Common myeloid progenitor, CD34-positive (primary cell): ENCODE data around the gene IFT81.
"Not testable (repeated sequence)": the region's sequence is repeated elsewhere in the genome, so short reads cannot be mapped to it uniquely, and the experiment has no call there.

ENCODE experiments used
- CTCF ChIA-PET: fragments of 350-600 bp; sonication (Branson Sonifier 250); formaldehyde crosslinking; loops from one replicate; lab custom pipeline; 2021; ENCODE audit warnings: antibody characterized with exemption; lab: Charles Lee
- POLR2A ChIA-PET: fragments of 350-600 bp; sonication (Branson Sonifier 250); formaldehyde crosslinking; loops from one replicate; lab custom pipeline; 2021; ENCODE audit warnings: antibody characterized with exemption; lab: Charles Lee
- DNase-seq, 3 donors: peaks; one replicate each; pipeline versions ENCODE4 v3.0.0 to v3.0.0-alpha.2; 2013
- H3K27ac ChIP-seq, 2 experiments: 1 replicate in 1 of 2; 2 replicates in 1 of 2; pipeline ENCODE4 v1.7.0; 2013; ENCODE audit warnings: inconsistent platforms in 2 of 2, low read length in 2 of 2, mild to moderate bottlenecking in 2 of 2, low read depth in 1 of 2, moderate library complexity in 1 of 2; ENCODE audit not compliant: severe bottlenecking in 2 of 2, insufficient read depth in 1 of 2, poor library complexity in 1 of 2
- H3K27me3 ChIP-seq, 5 experiments: replicated peaks in 2 of 5; 1 replicate in 3 of 5; 2 replicates in 2 of 5; pipeline versions ENCODE4 v1.6.1 to v1.7.0; 2013; ENCODE audit warnings: low read length in 4 of 5, mild to moderate bottlenecking in 2 of 5, moderate library complexity in 2 of 5, inconsistent platforms in 1 of 5; ENCODE audit not compliant: insufficient read depth in 5 of 5, control insufficient read depth in 4 of 5
- H3K36me3 ChIP-seq, 4 experiments: 1 replicate in 2 of 4; 2 replicates in 2 of 4; pipeline versions ENCODE4 v1.6.1 to v1.7.0; 2013; ENCODE audit warnings: low read length in 3 of 4, control low read depth in 1 of 4, mild to moderate bottlenecking in 1 of 4; ENCODE audit not compliant: control insufficient read depth in 4 of 4, insufficient read depth in 4 of 4
- H3K4me1 ChIP-seq, 4 experiments: 1 replicate in 3 of 4; 2 replicates in 1 of 4; pipeline versions ENCODE4 v1.6.1 to v1.7.1; 2013; ENCODE audit warnings: low read length in 3 of 4, mild to moderate bottlenecking in 3 of 4, control low read depth in 1 of 4, inconsistent platforms in 1 of 4, moderate library complexity in 1 of 4; ENCODE audit not compliant: control insufficient read depth in 4 of 4, insufficient read depth in 4 of 4; ENCODE audit errors: control extremely low read depth in 1 of 4
- H3K4me3 ChIP-seq, 7 experiments: 1 replicate in 4 of 7; 2 replicates in 3 of 7; pipeline versions ENCODE4 v1.5.1 to v1.7.0; 2013; ENCODE audit warnings: mild to moderate bottlenecking in 7 of 7, low read length in 6 of 7, moderate library complexity in 6 of 7, inconsistent platforms in 2 of 7, low read depth in 2 of 7, control low read depth in 1 of 7; ENCODE audit not compliant: insufficient read depth in 4 of 7, control insufficient read depth in 1 of 7; ENCODE audit errors: extremely low read depth in 1 of 7
- H3K9me3 ChIP-seq, 5 experiments: 1 replicate in 4 of 5; 2 replicates in 1 of 5; pipeline versions ENCODE4 v1.6.1 to v1.7.1; 2013; ENCODE audit warnings: low read length in 4 of 5, mild to moderate bottlenecking in 2 of 5, inconsistent platforms in 1 of 5, low read depth in 1 of 5, moderate library complexity in 1 of 5; ENCODE audit not compliant: control insufficient read depth in 4 of 5, insufficient read depth in 2 of 5; ENCODE audit errors: control extremely low read depth in 1 of 5
- WGBS: methylation state at CpG from one replicate; pipeline ENCODE4 v1.1.5; 2013; ENCODE audit not compliant: insufficient coverage; 5-methylcytosine and 5-hydroxymethylcytosine counted together

Gene IFT81

GRCh38 chr12:110084314-110085015 is 39.7 kb upstream of the IFT81 start:
- Histone ChIP-seq H3K36me3 (no peaks in the 10 kb centered on the region), H3K4me3 (no peak overlapping the region), H3K27ac (no peak overlapping the region), H3K9me3 (no peaks in the 10 kb centered on the region), H3K4me1 (peaks cover 12 to 44% (median 30%) of the 10 kb centered on the region in 4 experiments), H3K27me3 (no peaks in the 10 kb centered on the region)
- WGBS, result 85% methylated on average over 2 of the region's 4 CpGs
- ChIA-PET CTCF (interaction anchor here (0.9 kb wide), 1 partner anchor 21 kb away, joined by 3 read pairs; no protein-coding TSS in a partner anchor), POLR2A (no interaction called here)
- DNase-seq, result no peak

- H3K36me3 ChIP-seq, H3K9me3 ChIP-seq, H3K27me3 ChIP-seq, POLR2A ChIA-PET, H3K27ac ChIP-seq: not testable (repeated sequence)
- Histone ChIP-seq H3K4me3 (peak overlapping the region in 1 of 7 experiments; percentile 39), H3K4me1 (peaks cover 12 to 28% (median 18%) of the 10 kb centered on the region in 4 experiments)
- 9% methylated on average over 4 of the region's 6 CpGs for WGBS
- DNase-seq, result peak in 2 of 3 donors; percentile 46 to 58
- CTCF ChIA-PET, result interaction anchor here (1.0 kb wide), 1 partner anchor 14 kb away, joined by 3 read pairs; no protein-coding TSS in a partner anchor
Measured at GRCh38 chr12:110088216-110088615, 35.9 kb upstream of the IFT81 start.

- no peaks in the 10 kb centered on the region for H3K27me3 ChIP-seq
- POLR2A ChIA-PET, result interaction anchor here (1.4 kb wide), 1 partner anchor 9 kb away, joined by 4 read pairs; no protein-coding TSS in a partner anchor
- peaks cover 12 to 28% (median 22%) of the 10 kb centered on the region in 4 experiments for H3K4me1 ChIP-seq
- no peak overlapping the region for H3K27ac ChIP-seq
- no peak overlapping the region for H3K4me3 ChIP-seq
- CTCF ChIA-PET, result no interaction called here
- H3K9me3 ChIP-seq, result no peaks in the 10 kb centered on the region
- no peaks in the 10 kb centered on the region for H3K36me3 ChIP-seq
- peak in 2 of 3 donors; percentile 15 to 45 for DNase-seq
- 86% methylated on average over 5 of the region's 5 CpGs for WGBS
Measured at GRCh38 chr12:110088936-110089335, 35.2 kb upstream of the IFT81 start.

GRCh38 chr12:110090266-110091135 is 33.7 kb upstream of the IFT81 start:
- POLR2A ChIA-PET, result interaction anchor here (1.4 kb wide), 1 partner anchor 11 kb away, joined by 4 read pairs; no protein-coding TSS in a partner anchor
- 99% methylated on average over 6 of the region's 8 CpGs for WGBS
- H3K27ac ChIP-seq, result no peak overlapping the region
- no peak for DNase-seq
- H3K9me3 ChIP-seq, result no peaks in the 10 kb centered on the region
- CTCF ChIA-PET, result interaction anchor here (1.1 to 1.7 kb wide), 7 partner anchors 9 to 91 kb away, joined by 3 to 7 read pairs (median 3); no protein-coding TSS in a partner anchor
- H3K4me1 ChIP-seq, result peaks cover 12 to 28% (median 24%) of the 10 kb centered on the region in 4 experiments
- no peaks in the 10 kb centered on the region for H3K27me3 ChIP-seq
- no peaks in the 10 kb centered on the region for H3K36me3 ChIP-seq
- no peak overlapping the region for H3K4me3 ChIP-seq

GRCh38 chr12:110091136-110091711 is 32.9 kb upstream of the IFT81 start:
- H3K4me3 ChIP-seq, result no peak overlapping the region
- no peak for DNase-seq
- H3K27ac ChIP-seq, result no peak overlapping the region
- CTCF ChIA-PET, result interaction anchor here (0.6 to 1.7 kb wide), 5 partner anchors 8 to 509 kb away, joined by 3 to 7 read pairs (median 3); no protein-coding TSS in a partner anchor
- no peaks in the 10 kb centered on the region for H3K27me3 ChIP-seq
- POLR2A ChIA-PET, result no interaction called here
- no peaks in the 10 kb centered on the region for H3K9me3 ChIP-seq
- 100% methylated on average over 3 of the region's 3 CpGs for WGBS
- peaks cover 12 to 28% (median 24%) of the 10 kb centered on the region in 4 experiments for H3K4me1 ChIP-seq
- no peaks in the 10 kb centered on the region for H3K36me3 ChIP-seq

- H3K27ac ChIP-seq, result no peak overlapping the region
- POLR2A ChIA-PET, result interaction anchor here (1.1 kb wide), 1 partner anchor 53 kb away, joined by 3 read pairs; no protein-coding TSS in a partner anchor
- H3K4me3 ChIP-seq, result no peak overlapping the region
- H3K36me3 ChIP-seq, result no peaks in the 10 kb centered on the region
- CTCF ChIA-PET, result interaction anchor here (0.7 to 1.9 kb wide), 5 partner anchors 10 to 691 kb away, joined by 3 to 5 read pairs (median 4); no protein-coding TSS in a partner anchor
- WGBS, result 60% methylated on average over 2 of the region's 7 CpGs
- DNase-seq, result peak in 2 of 3 donors; percentile 50 to 67
- no peaks in the 10 kb centered on the region for H3K9me3 ChIP-seq
- H3K27me3 ChIP-seq, result no peaks in the 10 kb centered on the region
- peaks cover 9 to 15% (median 11%) of the 10 kb centered on the region in 4 experiments for H3K4me1 ChIP-seq
Measured at GRCh38 chr12:110093631-110094311, 30.4 kb upstream of the IFT81 start.
